Common myeloid progenitor, CD34-positive (primary cell): ENCODE data around the gene SORBS2.

ENCODE experiments used
- CTCF ChIA-PET: fragments of 350-600 bp; sonication (Branson Sonifier 250); formaldehyde crosslinking; loops from one replicate; lab custom pipeline; 2021; ENCODE audit warnings: antibody characterized with exemption; lab: Charles Lee
- POLR2A ChIA-PET: fragments of 350-600 bp; sonication (Branson Sonifier 250); formaldehyde crosslinking; loops from one replicate; lab custom pipeline; 2021; ENCODE audit warnings: antibody characterized with exemption; lab: Charles Lee
- DNase-seq, 3 donors: peaks; one replicate each; pipeline versions ENCODE4 v3.0.0 to v3.0.0-alpha.2; 2013
- H3K27ac ChIP-seq, 2 experiments: 1 replicate in 1 of 2; 2 replicates in 1 of 2; pipeline ENCODE4 v1.7.0; 2013; ENCODE audit warnings: inconsistent platforms in 2 of 2, low read length in 2 of 2, mild to moderate bottlenecking in 2 of 2, low read depth in 1 of 2, moderate library complexity in 1 of 2; ENCODE audit not compliant: severe bottlenecking in 2 of 2, insufficient read depth in 1 of 2, poor library complexity in 1 of 2
- H3K27me3 ChIP-seq, 5 experiments: replicated peaks in 2 of 5; 1 replicate in 3 of 5; 2 replicates in 2 of 5; pipeline versions ENCODE4 v1.6.1 to v1.7.0; 2013; ENCODE audit warnings: low read length in 4 of 5, mild to moderate bottlenecking in 2 of 5, moderate library complexity in 2 of 5, inconsistent platforms in 1 of 5; ENCODE audit not compliant: insufficient read depth in 5 of 5, control insufficient read depth in 4 of 5
- H3K36me3 ChIP-seq, 4 experiments: 1 replicate in 2 of 4; 2 replicates in 2 of 4; pipeline versions ENCODE4 v1.6.1 to v1.7.0; 2013; ENCODE audit warnings: low read length in 3 of 4, control low read depth in 1 of 4, mild to moderate bottlenecking in 1 of 4; ENCODE audit not compliant: control insufficient read depth in 4 of 4, insufficient read depth in 4 of 4
- H3K4me1 ChIP-seq, 4 experiments: 1 replicate in 3 of 4; 2 replicates in 1 of 4; pipeline versions ENCODE4 v1.6.1 to v1.7.1; 2013; ENCODE audit warnings: low read length in 3 of 4, mild to moderate bottlenecking in 3 of 4, control low read depth in 1 of 4, inconsistent platforms in 1 of 4, moderate library complexity in 1 of 4; ENCODE audit not compliant: control insufficient read depth in 4 of 4, insufficient read depth in 4 of 4; ENCODE audit errors: control extremely low read depth in 1 of 4
- H3K4me3 ChIP-seq, 7 experiments: 1 replicate in 4 of 7; 2 replicates in 3 of 7; pipeline versions ENCODE4 v1.5.1 to v1.7.0; 2013; ENCODE audit warnings: mild to moderate bottlenecking in 7 of 7, low read length in 6 of 7, moderate library complexity in 6 of 7, inconsistent platforms in 2 of 7, low read depth in 2 of 7, control low read depth in 1 of 7; ENCODE audit not compliant: insufficient read depth in 4 of 7, control insufficient read depth in 1 of 7; ENCODE audit errors: extremely low read depth in 1 of 7
- H3K9me3 ChIP-seq, 5 experiments: 1 replicate in 4 of 5; 2 replicates in 1 of 5; pipeline versions ENCODE4 v1.6.1 to v1.7.1; 2013; ENCODE audit warnings: low read length in 4 of 5, mild to moderate bottlenecking in 2 of 5, inconsistent platforms in 1 of 5, low read depth in 1 of 5, moderate library complexity in 1 of 5; ENCODE audit not compliant: control insufficient read depth in 4 of 5, insufficient read depth in 2 of 5; ENCODE audit errors: control extremely low read depth in 1 of 5
- WGBS: methylation state at CpG from one replicate; pipeline ENCODE4 v1.1.5; 2013; ENCODE audit not compliant: insufficient coverage; 5-methylcytosine and 5-hydroxymethylcytosine counted together

Gene SORBS2

DNA sequence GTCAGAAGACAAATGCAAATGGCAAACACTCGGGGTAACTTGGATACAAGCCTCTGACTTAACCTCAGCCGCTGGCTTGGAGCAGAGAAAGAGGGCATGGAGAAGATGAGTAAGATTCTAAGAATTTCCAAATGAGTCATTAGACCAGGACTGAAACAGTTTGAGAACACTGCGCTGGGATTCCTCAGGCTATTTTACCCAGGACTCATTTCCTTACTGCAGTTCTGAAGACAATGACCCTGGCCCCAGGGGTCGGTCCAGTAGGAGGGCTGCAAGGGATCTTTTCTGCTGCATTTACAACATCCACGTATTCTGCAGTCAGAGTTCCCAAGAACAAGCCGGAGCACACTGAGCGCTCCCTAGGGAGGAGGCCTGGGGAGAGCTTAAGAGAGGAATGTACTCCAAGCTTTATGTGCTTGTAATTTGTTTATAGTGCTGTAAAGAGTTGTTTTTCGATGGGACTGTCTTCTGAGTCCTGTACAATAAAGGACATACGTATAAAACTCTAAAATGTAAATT lies 27.3 kb upstream of the SORBS2 start:
- no peak for DNase-seq
- H3K27ac ChIP-seq = no peak overlapping the region

DNA sequence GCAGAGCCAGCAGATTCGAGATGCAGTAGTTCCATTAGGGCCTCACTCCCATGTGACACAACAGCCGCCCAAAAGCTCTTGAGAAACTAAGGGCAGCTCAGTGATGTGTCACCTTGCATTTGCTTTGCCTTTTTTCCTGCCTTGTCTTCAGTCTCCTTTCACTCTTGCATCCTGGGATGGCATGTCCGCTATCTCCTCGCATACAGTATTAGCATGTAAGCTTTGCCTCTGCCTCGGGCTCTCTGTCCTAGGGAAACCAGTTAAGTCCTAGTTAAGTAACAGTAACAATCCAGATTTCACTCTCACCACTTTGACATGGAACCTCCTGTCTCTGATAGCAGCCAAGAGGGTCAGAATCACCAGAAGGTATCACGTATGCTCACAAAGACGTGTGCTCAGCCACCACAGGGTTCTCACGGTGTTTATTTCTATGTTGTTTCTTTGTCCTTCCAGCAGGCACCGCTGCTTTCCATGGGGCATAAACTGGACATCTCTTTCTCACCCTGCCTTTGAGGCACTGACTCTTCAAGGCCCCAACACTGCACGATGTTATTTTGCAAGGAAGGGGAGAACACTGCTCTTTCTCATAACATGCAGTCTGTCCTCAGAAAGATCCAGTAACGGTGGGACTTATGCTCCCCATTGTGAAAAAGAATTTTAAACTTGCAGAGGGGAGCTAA lies 26.7 kb upstream of the SORBS2 start:
- no peak overlapping the region for H3K4me3 ChIP-seq
- H3K27me3 ChIP-seq = no peaks in the 10 kb centered on the region
- 98% methylated on average over 11 of the region's 11 CpGs for WGBS
- POLR2A ChIA-PET = no interaction called here
- CTCF ChIA-PET = interaction anchor here (0.6 kb wide), 1 partner anchor 73 kb away, joined by 3 read pairs; no protein-coding TSS in a partner anchor
- H3K9me3 ChIP-seq = no peaks in the 10 kb centered on the region
- no peaks in the 10 kb centered on the region for H3K36me3 ChIP-seq
- H3K4me1 ChIP-seq = no peaks in the 10 kb centered on the region
- H3K27ac ChIP-seq = no peak overlapping the region
- no peak for DNase-seq

More for the DNA sequence above, 27.3 kb upstream of the SORBS2 start:
- ChIA-PET POLR2A (no interaction called here), CTCF (no interaction called here)
- H3K9me3 ChIP-seq = no peaks in the 10 kb centered on the region
- WGBS = 95% methylated on average over 7 of the region's 9 CpGs
- H3K27me3 ChIP-seq = no peaks in the 10 kb centered on the region
- no peak overlapping the region for H3K4me3 ChIP-seq
- H3K36me3 ChIP-seq = no peaks in the 10 kb centered on the region
- H3K4me1 ChIP-seq = no peaks in the 10 kb centered on the region

DNA sequence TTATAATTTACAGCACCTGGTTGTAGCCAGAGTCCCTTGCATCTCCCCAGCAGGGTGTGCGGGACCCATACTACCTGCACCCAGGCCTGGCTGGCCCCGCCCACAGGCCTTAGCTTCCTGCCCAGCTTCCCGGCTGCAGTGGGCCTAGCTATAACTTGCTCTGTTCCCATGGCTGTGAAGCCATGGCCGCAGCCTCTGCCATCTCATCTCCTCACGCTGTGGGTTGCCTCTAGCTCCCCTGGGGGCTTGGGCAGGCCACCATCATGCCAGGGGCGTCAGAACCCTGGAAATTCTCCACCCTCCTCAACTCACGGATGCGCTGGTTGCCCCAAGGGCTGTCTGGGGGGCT lies 26.1 kb upstream of the SORBS2 start:
- Histone ChIP-seq H3K27me3 (peaks cover 0 to 1% (median 0%) of the 10 kb centered on the region in 5 experiments), H3K36me3 (no peaks in the 10 kb centered on the region), H3K27ac (no peak overlapping the region), H3K9me3 (no peaks in the 10 kb centered on the region), H3K4me3 (no peak overlapping the region), H3K4me1 (no peaks in the 10 kb centered on the region)
- no peak for DNase-seq
- ChIA-PET CTCF (interaction anchor here (0.6 kb wide), 1 partner anchor 74 kb away, joined by 3 read pairs; no protein-coding TSS in a partner anchor), POLR2A (no interaction called here)
- WGBS = 100% methylated on average over 8 of the region's 8 CpGs

DNA sequence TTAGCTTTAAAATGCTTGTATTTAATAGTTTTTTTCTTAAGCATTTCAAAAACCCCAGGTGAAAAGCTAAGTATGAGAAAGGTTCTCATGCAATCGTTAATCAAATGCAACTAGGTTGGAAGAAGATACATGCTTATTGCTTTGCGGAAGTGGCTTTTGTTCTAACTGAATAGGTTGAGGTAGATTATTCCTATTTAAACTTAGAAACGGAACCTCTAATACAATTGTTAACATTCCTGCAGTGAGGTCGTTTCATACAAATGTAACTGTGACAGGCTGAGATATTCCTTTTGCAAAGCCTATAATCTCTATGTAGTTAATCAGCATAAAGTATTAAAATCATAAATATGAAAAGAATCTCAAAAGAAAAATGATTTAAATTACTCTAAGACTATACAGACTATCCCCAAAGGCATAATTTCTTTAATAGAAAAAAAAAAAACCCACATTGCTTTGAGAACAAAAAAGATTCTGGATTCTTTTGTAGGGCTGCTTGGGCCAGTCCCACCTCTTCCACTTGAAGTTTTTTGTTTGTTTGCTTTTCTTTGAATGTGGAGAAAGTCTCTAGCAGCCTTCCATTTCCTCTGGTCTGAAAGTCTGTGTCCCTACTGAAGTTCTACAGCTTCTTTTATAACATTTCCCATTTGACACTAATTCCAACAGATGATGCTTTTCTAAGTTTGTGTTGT lies 25.6 kb upstream of the SORBS2 start:
- Histone ChIP-seq H3K4me3 (no peak overlapping the region), H3K4me1 (no peaks in the 10 kb centered on the region), H3K36me3 (no peaks in the 10 kb centered on the region), H3K27ac (no peak overlapping the region), H3K9me3 (no peaks in the 10 kb centered on the region), H3K27me3 (peaks cover 0 to 2% (median 0%) of the 10 kb centered on the region in 5 experiments)
- no CpG with 5 or more reads among the region's 4 CpGs for WGBS
- CTCF ChIA-PET = no interaction called here
- POLR2A ChIA-PET = no interaction called here
- DNase-seq = no peak

DNA sequence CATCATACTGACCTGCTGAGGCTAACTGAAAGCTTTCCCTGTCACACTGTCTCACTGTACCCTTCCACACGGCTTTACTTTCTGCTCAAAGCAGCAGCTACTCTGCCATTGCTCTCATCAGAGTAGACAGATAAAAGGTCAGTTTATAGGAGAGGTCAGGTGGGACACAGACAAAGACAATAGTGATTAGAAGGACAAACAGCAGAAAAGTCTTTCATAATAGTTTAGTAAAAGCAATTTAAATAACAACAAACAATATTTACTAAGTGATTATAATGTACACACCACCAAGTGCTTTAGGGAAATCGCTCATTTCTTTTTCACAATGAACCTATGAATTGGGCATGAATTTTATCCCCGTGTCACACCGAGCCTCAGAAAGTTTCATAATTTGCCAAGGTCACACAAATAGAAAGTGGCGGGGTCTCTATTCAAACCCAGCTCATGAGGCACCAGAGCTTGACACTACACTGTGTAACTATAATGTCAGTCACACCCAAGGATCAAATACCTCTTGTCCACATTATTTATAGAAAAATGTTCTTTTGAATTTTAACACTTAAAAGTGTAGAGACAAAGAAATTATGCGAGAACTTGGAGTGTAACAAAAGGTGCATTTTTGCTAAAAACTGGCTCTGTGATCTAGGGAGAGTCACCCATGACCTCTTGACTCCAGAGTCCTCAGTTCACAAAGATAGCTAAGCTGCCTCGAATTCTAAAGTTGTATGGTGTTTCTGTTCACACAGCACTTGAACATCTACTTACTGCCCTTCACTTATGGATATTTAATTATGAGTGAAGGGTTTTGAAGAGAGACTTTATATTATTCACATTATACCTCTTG lies 24.5 kb upstream of the SORBS2 start:
- 89% methylated on average over 5 of the region's 7 CpGs for WGBS
- Histone ChIP-seq H3K27me3 (peaks cover 0 to 2% (median 0%) of the 10 kb centered on the region in 5 experiments), H3K4me1 (no peaks in the 10 kb centered on the region), H3K36me3 (no peaks in the 10 kb centered on the region), H3K9me3 (no peaks in the 10 kb centered on the region), H3K4me3 (no peak overlapping the region), H3K27ac (no peak overlapping the region)
- ChIA-PET CTCF (no interaction called here), POLR2A (no interaction called here)
- DNase-seq = no peak

DNA sequence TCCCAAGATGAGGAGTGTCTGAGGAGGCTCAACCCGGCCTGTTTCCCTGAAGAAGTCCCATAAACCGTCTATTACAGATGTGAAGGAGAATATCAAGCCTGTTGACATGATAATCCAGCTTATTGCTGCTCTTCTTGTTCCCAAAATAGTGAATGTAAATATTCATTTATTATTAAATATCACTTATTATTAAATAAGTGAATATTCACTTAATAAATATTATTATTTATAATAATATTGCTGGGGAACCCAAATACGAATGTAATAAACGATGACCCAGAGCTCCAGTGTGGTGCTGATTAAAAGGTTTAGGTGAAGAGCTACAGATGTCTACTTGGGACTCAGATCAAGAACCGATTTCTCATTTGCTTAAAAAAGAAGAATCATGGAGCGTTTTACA lies 23.8 kb upstream of the SORBS2 start:
- H3K27me3 ChIP-seq = peaks cover 0 to 2% (median 0%) of the 10 kb centered on the region in 5 experiments
- no peaks in the 10 kb centered on the region for H3K4me1 ChIP-seq
- ChIA-PET POLR2A (no interaction called here), CTCF (no interaction called here)
- no peaks in the 10 kb centered on the region for H3K36me3 ChIP-seq
- no peak for DNase-seq
- no peak overlapping the region for H3K4me3 ChIP-seq
- H3K9me3 ChIP-seq = no peaks in the 10 kb centered on the region
- WGBS = 89% methylated on average over 3 of the region's 6 CpGs
- no peak overlapping the region for H3K27ac ChIP-seq
